Measurements from ENCODE around the gene SGF29.
"Not testable (repeated sequence)": the region's sequence is repeated elsewhere in the genome, so short reads cannot be mapped to it uniquely, and the experiment has no call there.

Gene SGF29

DNA sequence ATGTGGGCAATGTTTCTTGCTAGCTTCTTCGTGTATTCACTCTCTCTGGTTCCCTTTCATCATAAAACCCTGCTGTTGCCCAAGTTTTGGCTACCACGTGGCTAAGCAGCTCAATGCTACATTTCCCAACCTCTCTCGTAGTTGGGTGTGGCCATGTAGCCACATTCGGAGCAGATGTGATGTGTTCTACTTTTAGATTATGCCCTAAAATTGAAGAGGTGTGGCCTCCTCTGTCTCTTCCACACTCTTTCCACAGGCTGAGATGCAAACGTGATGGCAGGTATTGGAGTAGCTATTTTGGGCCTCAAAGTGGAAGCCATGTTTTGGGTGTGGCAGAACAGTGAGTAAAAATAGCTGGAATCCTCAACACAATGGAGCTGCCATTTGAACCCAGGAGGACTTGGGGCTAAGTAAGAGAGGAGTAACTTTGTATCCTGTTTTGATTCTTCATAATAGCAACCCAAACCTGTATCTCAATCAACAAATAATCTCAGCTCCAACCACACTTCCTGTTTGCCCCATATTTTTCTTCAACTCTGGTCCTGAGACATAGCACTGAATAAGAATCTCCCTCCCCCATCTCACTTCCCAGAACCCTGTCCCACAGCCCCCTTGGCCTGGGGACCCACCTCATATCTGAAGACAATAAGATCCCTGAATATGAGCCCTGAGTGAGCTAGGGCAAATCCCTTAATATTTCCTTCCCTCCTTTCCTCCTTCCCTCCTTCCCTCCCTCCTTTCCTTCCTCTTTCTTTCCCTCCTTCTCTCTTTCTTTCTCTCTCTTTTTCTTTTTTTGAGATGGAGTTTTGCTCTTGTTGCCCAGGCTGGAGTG, 19.0 kb upstream of the SGF29 start:
- no peak for DNase-seq

DNA sequence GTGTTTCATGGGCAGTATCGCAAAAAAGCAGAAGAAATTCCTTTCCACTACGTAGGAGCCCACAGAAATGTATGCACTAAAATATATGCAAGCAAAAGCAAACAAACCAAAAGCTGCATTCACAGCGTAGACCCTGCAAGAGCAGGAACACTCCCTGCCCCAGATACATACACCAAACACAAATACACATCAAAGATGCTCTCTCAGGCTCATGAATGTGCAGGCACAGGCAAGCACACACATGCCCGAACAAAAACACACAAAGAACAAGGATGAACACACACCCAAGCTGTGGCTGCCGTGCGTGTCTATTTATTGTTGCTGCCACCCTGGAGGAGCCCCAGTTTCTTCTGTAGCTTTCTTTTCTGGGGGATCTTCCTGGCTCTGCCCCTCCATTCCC, 16.6 kb upstream of the SGF29 start:
- DNase-seq: no peak

- DNase-seq: no peak
Measured at GRCh38 chr16:28537964-28538732, 15.6 kb upstream of the SGF29 start.

DNA sequence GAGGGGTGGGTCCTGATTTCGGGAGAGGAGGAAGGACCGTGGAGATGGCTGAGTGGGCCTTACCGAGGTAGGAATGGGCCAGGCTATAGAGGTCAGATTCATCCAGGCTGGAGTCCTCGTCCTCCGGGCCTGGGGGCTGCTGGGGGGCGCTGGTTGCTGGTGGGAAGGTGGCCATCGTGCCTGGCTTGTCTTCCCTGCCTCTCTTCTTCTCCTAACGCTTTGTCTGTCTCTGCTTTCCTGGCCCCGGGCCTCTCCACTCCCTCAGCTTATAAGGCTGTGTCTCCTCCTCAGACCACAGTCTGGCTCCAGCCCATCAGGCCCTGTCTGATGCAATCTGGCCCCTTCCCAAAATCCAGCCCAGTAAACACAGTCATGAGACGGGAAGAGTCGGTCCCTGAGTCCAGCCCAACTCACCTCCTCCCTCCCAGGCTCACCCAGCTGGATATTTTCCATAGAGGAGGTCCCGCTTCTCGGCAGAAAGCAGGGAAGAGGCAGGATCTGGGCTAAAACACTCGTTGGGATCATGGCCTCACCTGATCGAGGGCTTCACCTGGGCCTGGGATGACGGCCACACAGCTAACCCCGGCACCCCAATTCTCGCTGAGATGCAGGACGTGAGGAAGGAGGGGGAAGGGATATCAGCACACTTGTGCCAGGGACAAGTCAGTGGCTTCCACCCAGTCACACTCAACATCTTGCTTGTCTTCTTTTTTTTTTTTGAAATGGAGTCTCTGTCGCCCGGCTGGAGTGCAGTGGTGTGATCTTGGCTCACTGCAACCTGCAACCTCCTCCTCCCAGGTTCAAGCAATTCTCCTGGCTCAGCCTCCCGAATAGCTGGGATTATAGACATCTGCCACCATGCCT, 14.8 kb upstream of the SGF29 start, which contains the start of gene NUPR1:
TSS of gene NUPR1 (minus strand) at position 242 of the 864 bp plus-strand sequence. CDS start at position 175, 67 bp downstream.
- peak; percentile 97 for DNase-seq

DNA sequence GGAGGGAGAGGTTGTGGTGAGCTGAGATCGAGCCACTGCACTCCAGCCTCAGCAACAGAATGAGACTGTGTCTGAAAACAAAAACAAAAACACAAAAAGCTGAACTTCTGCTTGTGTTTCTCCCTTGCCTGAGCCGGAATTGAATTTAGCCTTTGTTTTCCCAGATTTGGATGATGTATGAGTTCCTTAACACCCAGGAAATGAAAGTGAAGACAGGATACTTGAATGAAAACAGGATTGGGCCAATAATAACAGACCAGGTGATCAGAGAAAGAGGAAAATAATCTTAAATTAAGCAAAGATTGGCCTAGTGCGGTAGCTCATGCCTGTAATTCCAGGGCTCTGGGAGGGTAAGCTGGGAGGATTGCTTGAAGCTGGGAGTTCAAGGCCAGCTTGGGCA, 13.4 kb upstream of the SGF29 start:
- no peak for DNase-seq

GRCh38 chr16:28542646-28543045, 11.1 kb upstream of the SGF29 start:
- DNase-seq: no peak

- DNase-seq: no peak
Measured at GRCh38 chr16:28543072-28543471, 10.6 kb upstream of the SGF29 start.

DNA sequence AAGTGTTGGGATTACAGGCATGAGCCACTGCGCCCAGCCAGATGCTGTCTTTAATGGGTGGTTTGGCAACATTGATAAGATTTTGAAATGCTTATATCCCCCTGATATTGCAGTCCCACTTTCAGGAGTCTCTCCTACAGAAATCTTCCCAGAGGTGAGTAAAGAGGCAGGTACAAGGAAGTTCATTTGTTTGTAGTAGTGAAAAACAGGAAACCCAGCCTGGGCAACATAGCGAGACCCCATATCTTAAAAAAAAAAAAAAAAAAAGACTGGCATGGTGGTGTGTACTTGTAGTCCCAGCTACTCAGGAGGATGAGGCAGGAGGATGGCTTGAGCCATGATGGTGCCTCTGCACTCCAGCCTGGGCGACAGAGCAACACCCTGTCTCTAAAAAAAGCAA, 8.7 kb upstream of the SGF29 start:
- no peak for DNase-seq

GRCh38 chr16:28545964-28546363, 7.8 kb upstream of the SGF29 start:
- DNase-seq: not testable (repeated sequence)

DNA sequence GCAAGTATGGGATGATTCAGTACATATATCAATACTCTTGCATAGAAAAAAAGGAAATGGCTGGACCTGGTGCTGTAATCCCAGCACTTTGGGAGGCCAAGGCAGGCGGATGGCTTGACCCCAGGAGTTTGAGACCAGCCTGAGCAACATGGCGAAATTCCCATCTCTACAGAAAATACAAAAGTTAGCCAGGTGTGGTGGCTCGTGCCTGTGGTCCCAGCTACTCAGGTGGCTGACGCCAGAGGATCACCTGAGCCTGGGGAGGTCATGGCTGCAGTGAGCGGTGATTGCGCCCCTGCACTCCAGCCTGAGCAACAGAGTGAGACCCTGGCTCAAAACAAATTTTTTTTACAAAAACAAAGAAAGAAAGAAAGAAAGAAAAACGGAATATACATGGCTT, 7.1 kb upstream of the SGF29 start:
- no peak for DNase-seq

- no peak for DNase-seq
Measured at GRCh38 chr16:28548306-28548802, 5.4 kb upstream of the SGF29 start.

DNA sequence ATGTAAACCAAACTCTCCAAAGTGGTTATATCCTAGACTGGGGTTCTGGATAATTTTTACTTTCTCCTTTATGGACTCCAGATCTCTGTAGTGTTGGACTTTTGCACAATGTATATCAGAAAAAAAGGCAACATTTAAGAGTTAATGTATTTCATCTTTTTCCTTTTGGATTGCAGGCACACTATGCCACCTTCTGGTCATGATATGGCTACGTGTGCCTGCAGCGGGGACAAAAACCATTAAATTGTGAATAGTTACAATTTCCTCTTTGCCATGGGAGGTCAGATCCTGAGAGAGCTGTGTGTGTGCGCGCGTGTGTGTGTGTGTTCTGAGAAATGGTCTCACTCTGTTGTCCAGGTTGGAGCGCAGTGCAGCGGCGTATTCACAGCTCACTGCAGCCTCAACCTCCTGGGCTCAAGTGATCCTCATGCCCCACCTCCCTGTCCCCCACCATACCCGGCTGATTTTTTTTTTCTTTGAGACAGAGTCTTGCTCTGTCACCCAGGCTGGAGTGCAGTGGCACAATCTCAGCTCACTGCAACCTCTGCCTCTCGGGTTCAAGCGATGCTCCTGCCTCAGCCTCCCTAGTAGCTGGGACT, 4.3 kb upstream of the SGF29 start:
- DNase-seq: no peak

- no peak for DNase-seq
Measured at GRCh38 chr16:28554634-28555423, 1.1 kb downstream of the SGF29 start.

DNA sequence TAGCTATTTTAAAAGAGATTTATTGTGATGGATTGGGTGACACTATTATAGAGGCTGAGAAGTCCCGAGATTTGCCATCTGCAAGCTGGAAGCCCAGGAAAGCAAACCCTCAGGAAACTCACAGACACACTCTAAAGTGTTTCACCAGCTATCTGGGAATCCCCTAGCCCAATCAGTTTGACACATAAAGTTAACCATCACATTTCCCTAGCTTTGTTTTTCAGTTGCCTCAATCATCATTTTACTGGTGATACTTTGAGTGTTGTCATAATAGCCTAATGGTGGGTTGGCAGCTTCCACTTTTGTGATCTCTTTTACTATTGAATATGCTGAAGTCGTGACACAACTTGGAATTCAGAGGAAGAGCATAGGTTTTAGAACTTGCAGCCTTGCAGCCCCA, 1.8 kb downstream of the SGF29 start:
- no peak for DNase-seq

GRCh38 chr16:28556914-28557320, 3.2 kb downstream of the SGF29 start:
- DNase-seq: no peak

GRCh38 chr16:28558456-28558855, 4.7 kb downstream of the SGF29 start:
- no peak for DNase-seq

- DNase-seq: no peak
Measured at GRCh38 chr16:28561557-28562187, 8.0 kb downstream of the SGF29 start.

GRCh38 chr16:28562199-28562598, 8.5 kb downstream of the SGF29 start:
- no peak for DNase-seq

DNA sequence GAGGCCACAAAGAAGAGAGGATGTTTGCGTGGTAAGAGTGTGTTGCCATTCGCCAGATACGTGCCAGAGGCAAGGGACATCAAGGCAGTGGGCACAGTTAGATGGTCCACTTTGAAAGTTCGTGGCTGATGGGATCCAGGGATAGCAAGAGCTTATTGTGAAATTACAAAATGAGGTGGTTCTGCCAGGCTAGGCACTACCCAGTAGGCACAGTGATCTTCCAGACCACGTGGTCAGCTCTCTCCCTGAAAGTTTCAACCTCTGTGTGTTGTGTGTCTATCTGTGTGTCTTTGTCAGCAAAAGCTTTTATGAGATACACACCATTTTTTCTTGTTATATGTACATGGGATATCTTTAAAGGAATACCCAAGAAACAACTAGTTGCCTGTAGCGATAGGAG, 9.5 kb downstream of the SGF29 start:
- DNase-seq: no peak

DNA sequence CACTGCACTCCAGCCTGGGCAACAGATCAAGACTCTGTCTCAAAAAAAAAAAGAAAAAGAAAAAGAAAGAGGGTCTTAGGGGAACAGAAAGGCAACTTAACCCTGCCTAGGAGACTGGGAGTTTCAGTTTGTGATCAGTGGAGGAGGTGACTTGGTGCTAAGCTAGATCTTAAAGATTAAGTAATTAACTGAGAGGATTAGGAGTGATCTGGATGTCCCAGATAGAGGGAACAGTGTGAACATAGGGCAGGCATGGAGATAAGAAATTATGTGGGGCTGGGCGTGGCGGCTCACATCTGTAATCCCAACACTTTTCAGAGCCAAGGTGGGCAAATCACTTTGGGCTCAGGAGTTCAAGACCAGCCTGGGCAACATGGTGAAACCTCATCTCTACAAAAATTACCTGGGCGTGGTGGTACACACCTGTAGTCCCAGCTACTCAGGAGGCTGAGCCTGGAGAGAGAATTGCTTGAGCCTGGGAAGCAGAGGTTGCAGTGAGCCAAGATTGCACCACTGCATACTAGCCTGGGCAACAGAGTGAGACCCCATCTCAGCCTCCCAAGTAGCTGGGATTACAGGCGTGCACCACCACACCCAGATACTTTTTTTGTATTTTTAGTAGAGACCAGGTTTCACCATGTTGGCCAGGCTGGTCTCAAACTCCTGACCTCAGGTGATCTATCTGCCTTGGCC, 12.7 kb downstream of the SGF29 start:
- DNase-seq: not testable (repeated sequence)

- DNase-seq: no peak
Measured at GRCh38 chr16:28567292-28567691, 13.6 kb downstream of the SGF29 start.
